Stimulated activated memory B cell treated with anti-CD40 and anti-IgM and Interleukin-4, amounts not matched to agents 10 μg/mL and 1 μg/mL and 100 μg/mL, for 72 hours (primary cell): ENCODE results near the gene DDX21.
"Not testable (repeated sequence)": the region's sequence is repeated elsewhere in the genome, so short reads cannot be mapped to it uniquely, and the experiment has no call there.

Source experiments
- ATAC-seq: fragments of 150-1000 bp; cut with Tn5 transposase; 2 replicates; pipeline ENCODE4 v1.10.0; 2021
- H3K27ac Mint-ChIP-seq: one replicate; pipeline ENCODE4 v1.8.0; 2022; ENCODE audit warnings: mild to moderate bottlenecking, mixed read lengths
- H3K27me3 Mint-ChIP-seq: one replicate; pipeline ENCODE4 v1.8.0; 2022; ENCODE audit warnings: mixed read lengths
- H3K36me3 Mint-ChIP-seq: one replicate; pipeline ENCODE4 v1.8.0; 2022; ENCODE audit warnings: mixed read lengths
- H3K4me1 Mint-ChIP-seq: one replicate; pipeline ENCODE4 v1.8.0; 2022; ENCODE audit warnings: mixed read lengths
- H3K4me3 Mint-ChIP-seq: one replicate; pipeline ENCODE4 v1.8.0; 2022; ENCODE audit warnings: mild to moderate bottlenecking, moderate library complexity, mixed read lengths
- H3K9me3 Mint-ChIP-seq: one replicate; pipeline ENCODE4 v1.8.0; 2022; ENCODE audit warnings: mixed read lengths

The DDX21 gene

DNA sequence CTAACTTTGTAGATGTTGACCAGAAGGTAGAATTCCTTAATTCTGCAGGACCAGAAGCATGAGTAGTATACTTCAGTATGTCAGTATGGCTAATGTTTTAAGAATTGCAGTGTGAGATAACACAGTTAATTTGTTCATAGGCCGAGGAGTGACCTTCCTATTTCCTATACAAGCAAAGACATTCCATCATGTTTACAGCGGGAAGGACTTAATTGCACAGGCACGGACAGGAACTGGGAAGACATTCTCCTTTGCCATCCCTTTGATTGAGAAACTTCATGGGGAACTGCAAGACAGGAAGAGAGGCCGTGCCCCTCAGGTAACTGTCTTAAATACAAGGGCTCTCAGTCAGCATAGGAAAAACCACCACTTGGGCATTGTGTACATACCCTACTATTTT is 7.2 kb downstream of the DDX21 start:
- no peak overlapping the region for H3K4me3 Mint-ChIP-seq
- H3K4me1 Mint-ChIP-seq, result peaks cover 27% of the 10 kb centered on the region
- H3K36me3 Mint-ChIP-seq, result peaks cover 39% of the 10 kb centered on the region
- no peaks in the 10 kb centered on the region for H3K9me3 Mint-ChIP-seq
- H3K27me3 Mint-ChIP-seq, result no peaks in the 10 kb centered on the region
- no peak for ATAC-seq
- no peak overlapping the region for H3K27ac Mint-ChIP-seq

DNA sequence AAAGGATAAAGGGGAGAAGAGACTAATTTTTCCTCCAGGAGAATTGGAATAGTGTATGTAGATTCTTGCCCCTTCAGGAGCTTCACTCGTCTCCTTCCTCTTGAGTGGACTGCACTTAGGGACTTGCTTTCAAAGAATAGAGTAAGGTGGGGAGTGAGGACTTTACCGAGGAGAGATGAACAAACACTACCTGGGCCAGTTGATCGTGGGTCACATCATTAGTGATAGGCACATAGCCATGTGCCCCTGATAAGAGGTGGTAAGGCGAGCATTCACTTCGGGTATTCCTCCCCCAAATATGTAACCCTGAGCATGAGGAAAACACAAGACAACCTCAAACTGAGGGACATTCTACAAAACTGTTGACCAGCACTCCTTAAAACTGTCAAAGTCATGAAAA is 18.0 kb downstream of the DDX21 start:
- Mint-ChIP-seq H3K4me1 (no peaks in the 10 kb centered on the region), H3K9me3 (no peaks in the 10 kb centered on the region), H3K4me3 (no peak overlapping the region), H3K36me3 (peaks cover 69% of the 10 kb centered on the region), H3K27ac (peak overlapping the region; percentile 32), H3K27me3 (no peaks in the 10 kb centered on the region)
- no peak for ATAC-seq

DNA sequence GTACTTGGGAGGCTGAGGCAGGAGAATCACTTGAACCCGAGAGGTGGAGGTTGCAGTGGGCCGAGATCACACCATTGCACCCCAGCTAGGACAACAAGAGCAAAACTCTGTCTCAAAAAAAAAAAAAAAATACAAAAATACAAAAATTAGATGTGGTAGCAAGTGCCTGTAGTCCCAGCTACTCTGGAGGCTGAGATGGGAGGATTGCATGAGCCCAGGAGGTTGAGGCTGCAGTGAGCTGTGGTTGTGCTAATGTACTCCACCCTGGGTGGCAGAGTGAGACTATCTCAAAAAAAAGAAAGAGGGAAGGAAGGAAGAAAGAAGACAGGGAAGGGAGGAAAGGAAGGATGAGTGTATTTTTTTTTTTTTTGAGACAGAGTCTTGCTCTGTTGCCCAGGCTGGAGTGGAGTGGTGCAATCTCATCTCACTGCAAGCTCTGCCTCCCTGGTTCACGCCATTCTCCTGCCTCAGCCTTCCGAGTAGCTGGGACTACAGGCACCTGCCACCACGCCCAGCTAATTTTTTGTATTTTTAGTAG is 20.0 kb downstream of the DDX21 start:
- peaks cover 78% of the 10 kb centered on the region for H3K36me3 Mint-ChIP-seq
- not testable (repeated sequence) for H3K4me1 Mint-ChIP-seq, H3K27ac Mint-ChIP-seq, H3K4me3 Mint-ChIP-seq, H3K27me3 Mint-ChIP-seq, ATAC-seq, H3K9me3 Mint-ChIP-seq

DNA sequence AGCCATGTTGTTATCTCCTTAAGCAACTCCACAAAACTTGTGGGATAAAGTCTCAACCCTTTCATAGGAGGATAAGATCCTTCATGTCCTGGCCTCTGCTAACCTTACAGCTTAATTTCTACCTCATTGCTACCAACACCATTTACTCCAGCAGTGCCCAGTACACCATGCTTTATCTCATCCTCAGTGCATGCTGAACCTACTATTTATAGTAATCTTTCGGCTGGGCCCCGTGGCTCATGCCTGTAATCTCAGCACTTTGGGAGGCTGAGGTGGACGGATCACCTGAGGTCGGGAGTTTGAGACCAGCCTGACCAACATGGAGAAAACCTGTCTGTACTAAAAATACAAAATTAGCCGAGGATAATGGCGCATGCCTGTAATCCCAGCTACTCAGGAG is 23.8 kb downstream of the DDX21 start:
- not testable (repeated sequence) for H3K4me3 Mint-ChIP-seq, H3K9me3 Mint-ChIP-seq, H3K27me3 Mint-ChIP-seq, H3K4me1 Mint-ChIP-seq, H3K27ac Mint-ChIP-seq, ATAC-seq
- peaks cover 70% of the 10 kb centered on the region for H3K36me3 Mint-ChIP-seq

DNA sequence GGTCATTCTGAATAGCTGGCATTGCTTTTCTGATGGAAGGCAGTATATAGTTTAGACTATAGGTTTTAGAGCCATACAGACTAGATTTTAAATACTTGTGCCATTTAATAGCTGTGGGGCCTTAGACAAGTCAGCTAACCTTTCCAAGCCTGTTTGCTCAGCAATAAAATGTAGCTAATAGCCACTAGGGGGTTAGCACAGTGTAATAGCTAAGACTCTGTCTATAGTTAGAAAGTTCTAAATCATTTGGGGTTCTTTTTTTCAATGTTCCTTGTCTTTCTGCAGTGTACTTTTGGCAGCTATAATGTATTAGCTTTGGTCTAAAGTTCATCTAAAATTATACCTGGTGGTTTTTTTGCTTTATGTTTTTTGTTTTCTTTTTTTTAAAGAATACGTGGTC is 25.1 kb downstream of the DDX21 start:
- H3K36me3 Mint-ChIP-seq, result peaks cover 65% of the 10 kb centered on the region
- H3K4me3 Mint-ChIP-seq, result no peak overlapping the region
- H3K4me1 Mint-ChIP-seq, result no peaks in the 10 kb centered on the region
- H3K27me3 Mint-ChIP-seq, result no peaks in the 10 kb centered on the region
- H3K9me3 Mint-ChIP-seq, result no peaks in the 10 kb centered on the region
- ATAC-seq, result no peak
- no peak overlapping the region for H3K27ac Mint-ChIP-seq

DNA sequence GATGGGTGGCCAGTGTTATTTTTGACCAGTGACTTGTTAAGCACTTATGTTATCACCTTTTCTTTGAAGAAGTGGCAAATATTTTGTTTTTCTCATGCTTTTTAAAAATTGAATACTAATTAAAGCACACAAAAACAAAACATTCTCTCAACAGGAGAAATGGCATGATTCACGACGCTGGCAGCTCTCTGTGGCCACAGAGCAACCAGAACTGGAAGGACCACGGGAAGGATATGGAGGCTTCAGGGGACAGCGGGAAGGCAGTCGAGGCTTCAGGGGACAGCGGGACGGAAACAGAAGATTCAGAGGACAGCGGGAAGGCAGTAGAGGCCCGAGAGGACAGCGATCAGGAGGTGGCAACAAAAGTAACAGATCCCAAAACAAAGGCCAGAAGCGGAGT is 26.4 kb downstream of the DDX21 start:
- Mint-ChIP-seq H3K27me3 (no peaks in the 10 kb centered on the region), H3K4me1 (peaks cover 6% of the 10 kb centered on the region), H3K9me3 (no peaks in the 10 kb centered on the region), H3K27ac (no peak overlapping the region), H3K4me3 (no peak overlapping the region), H3K36me3 (peaks cover 55% of the 10 kb centered on the region)
- ATAC-seq, result no peak

DNA sequence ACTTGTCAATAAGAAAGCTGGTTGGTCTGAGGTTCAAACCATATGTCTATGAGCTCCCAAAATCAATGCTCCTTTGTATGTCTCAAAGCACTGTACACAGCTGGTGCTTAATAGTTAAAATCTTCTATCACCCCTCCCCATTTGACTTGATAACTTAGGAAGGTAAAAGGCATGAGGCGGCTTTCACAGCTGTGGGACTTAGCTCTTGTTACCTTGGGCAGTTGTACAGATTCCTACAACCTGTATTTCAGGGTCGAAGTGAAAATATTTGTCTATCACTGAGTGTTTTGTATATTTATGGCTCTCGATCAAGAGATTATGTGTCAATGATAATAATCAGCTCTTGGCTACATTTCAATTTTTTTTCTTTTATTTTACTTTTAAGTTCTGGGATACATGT is 31.6 kb downstream of the DDX21 start:
- H3K27ac Mint-ChIP-seq, result no peak overlapping the region
- no peak for ATAC-seq
- H3K4me1 Mint-ChIP-seq, result peaks cover 31% of the 10 kb centered on the region
- H3K4me3 Mint-ChIP-seq, result no peak overlapping the region
- H3K36me3 Mint-ChIP-seq, result peaks cover 20% of the 10 kb centered on the region
- no peaks in the 10 kb centered on the region for H3K9me3 Mint-ChIP-seq
- H3K27me3 Mint-ChIP-seq, result no peaks in the 10 kb centered on the region

DNA sequence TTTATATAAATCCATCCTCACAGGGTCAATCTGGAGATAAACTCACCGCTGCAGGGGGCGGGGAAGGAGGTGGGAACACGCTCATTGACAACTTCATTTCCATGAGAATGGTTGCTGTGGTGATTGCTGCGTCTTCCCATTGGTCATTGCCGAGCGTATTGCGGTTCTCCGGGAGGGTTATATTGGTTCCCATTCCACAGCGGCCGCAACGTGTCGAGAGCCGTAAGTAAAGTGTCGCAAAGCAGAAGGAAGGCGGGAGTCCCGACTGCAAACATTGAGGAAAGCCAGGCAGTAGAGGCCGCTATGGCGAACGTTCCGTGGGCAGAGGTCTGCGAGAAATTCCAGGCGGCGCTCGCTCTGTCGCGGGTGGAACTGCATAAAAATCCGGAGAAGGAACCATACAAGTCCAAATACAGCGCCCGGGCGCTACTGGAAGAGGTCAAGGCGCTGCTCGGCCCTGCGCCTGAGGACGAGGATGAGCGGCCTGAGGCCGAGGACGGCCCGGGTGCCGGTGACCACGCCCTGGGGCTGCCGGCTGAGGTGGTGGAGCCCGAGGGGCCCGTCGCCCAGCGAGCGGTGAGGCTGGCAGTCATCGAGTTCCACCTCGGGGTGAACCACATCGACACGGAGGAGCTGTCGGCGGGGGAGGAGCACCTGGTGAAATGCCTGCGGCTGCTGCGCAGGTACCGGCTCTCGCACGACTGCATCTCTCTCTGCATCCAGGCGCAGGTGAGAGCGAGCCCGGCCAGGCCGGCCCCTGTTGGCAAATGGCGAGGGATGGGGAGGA is 32.8 kb downstream of the DDX21 start, which contains the start of gene KIFBP:
Gene KIFBP, plus strand, starts transcription at position 274 of the 787 bp plus-strand sequence. Its CDS starts 30 bp downstream, at position 304.
- peaks cover 40% of the 10 kb centered on the region for H3K4me1 Mint-ChIP-seq
- no peaks in the 10 kb centered on the region for H3K27me3 Mint-ChIP-seq
- peak within 1 kb of the TSS; percentile 83 for H3K27ac Mint-ChIP-seq
- H3K36me3 Mint-ChIP-seq, result peaks cover 11% of the 10 kb centered on the region
- peak; percentile 93 for ATAC-seq
- H3K9me3 Mint-ChIP-seq, result no peaks in the 10 kb centered on the region
- peak within 1 kb of the TSS; percentile 99 for H3K4me3 Mint-ChIP-seq

DNA sequence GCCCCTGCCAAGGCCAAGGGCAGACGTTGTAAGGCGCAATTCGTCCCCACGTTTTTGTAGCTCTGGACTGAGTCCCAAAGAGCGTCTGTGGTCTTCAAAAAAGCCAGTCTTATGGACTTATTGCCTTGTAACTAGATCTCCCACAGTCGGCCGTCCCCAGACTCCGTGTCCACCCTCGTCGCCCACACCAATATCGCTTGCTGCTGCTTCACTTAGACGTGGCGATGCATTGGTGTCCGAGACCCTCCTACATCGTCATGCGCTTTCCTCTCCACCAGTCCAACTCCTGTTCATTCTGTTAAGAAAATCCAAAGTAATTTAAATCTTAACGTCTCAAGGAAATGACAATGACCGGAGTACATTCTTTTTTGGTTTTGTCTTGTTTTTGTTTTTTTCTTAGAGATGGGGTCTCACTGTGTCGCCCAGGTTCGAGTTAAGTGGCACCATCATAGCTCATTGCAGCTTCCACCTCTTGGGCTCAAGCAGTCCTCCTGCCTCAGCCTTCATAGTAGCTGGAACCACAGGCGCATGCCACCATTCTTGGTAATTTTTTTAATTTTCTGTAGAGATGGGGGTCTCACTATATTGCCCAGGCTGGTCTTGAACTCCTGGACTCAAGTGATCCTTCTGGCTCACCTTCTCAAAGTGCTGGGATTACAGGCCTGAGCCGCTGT is 33.5 kb downstream of the DDX21 start:
- no peak for ATAC-seq
- Mint-ChIP-seq H3K4me1 (peaks cover 40% of the 10 kb centered on the region), H3K27me3 (no peaks in the 10 kb centered on the region), H3K27ac (peak overlapping the region; percentile 83), H3K4me3 (peak overlapping the region; percentile 99), H3K36me3 (peaks cover 6% of the 10 kb centered on the region), H3K9me3 (no peaks in the 10 kb centered on the region)

DNA sequence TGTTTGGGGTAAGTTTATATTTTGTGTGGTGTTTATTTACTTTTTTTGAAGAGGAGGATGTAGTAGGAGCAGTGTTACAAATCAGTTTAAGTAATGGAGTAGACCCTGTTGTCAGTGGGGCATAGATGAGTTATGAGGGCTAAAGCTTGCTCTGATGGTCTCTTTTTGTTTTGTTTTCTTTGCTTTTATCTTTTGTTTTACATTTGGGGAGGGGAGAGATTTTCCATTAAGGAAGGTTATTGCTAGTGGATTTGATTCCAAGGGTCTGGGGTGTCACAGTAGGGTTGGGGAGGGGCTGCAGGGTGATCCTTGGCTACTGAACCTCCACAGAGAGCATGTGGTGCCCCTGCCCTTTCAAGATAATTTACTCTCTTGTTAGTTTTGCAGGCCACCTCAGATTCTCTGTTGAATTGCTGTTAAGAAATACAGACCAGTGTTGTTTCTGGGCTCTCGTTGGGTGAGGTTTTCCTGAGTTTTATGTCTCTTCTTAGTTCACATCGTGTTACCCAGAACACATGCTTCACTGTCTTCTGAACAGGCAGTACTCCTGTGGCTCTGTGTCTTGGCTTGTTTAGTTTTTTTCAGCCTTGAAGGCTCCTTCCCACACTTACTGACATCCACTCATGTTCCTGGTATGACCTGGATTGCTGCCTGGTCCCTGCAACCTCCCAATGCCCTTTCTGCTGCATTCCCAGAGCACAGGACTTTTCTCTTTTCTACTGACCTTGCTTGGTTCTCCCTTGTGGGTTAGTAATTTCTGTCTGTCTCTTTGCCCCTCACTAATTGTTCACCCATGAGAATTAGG is 36.9 kb downstream of the DDX21 start:
- Mint-ChIP-seq H3K4me3 (no peak overlapping the region), H3K36me3 (no peaks in the 10 kb centered on the region), H3K4me1 (peaks cover 44% of the 10 kb centered on the region), H3K27ac (no peak overlapping the region), H3K27me3 (no peaks in the 10 kb centered on the region), H3K9me3 (no peaks in the 10 kb centered on the region)
- ATAC-seq, result no peak

DNA sequence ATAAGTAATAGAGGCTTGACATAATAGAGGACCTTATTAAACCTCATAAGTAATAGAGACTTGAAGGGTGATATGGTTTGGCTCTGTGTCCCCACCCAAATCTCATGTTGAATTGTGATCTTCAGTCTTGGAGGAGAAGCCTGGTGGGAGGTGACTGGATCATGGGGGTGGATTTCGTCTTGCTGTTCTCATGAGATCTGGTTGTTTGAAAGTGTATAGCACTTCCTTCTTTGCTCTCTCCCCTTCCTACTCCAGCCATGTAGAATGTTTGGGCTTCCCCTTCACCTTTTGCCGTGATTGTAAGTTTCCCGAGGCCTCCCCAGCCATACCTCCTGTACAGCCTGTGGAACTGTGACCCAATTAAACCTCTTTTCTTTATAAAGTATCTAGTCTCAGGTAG is 41.2 kb downstream of the DDX21 start:
- Mint-ChIP-seq H3K4me3 (peak overlapping the region; percentile 13), H3K27ac (peak overlapping the region; percentile 38), H3K36me3 (peaks cover 6% of the 10 kb centered on the region), H3K4me1 (peaks cover 23% of the 10 kb centered on the region), H3K27me3 (no peaks in the 10 kb centered on the region), H3K9me3 (no peaks in the 10 kb centered on the region)
- ATAC-seq, result peak; percentile 12

DNA sequence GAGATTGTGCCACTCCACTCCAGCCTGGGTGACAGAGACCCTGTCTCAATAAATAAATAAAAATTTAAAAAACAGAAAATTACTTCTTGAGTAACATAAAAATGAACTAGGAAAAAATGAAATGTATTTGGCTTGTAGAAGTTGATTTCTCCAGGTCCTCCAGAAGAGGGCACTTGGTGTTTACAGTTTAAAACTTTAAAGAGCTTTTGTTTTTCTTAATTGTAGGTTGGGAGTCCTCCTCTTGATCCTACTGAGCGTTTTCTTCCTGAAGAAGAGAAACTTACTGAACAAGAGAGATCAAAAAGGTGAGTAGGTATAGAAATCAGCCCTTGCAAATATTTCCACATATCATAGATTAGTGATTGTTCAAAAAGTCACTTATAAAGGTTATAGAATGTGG is 48.9 kb downstream of the DDX21 start:
- Mint-ChIP-seq H3K27ac (no peak overlapping the region), H3K36me3 (peaks cover 6% of the 10 kb centered on the region), H3K4me1 (no peaks in the 10 kb centered on the region), H3K27me3 (no peaks in the 10 kb centered on the region), H3K9me3 (no peaks in the 10 kb centered on the region), H3K4me3 (no peak overlapping the region)
- no peak for ATAC-seq

DNA sequence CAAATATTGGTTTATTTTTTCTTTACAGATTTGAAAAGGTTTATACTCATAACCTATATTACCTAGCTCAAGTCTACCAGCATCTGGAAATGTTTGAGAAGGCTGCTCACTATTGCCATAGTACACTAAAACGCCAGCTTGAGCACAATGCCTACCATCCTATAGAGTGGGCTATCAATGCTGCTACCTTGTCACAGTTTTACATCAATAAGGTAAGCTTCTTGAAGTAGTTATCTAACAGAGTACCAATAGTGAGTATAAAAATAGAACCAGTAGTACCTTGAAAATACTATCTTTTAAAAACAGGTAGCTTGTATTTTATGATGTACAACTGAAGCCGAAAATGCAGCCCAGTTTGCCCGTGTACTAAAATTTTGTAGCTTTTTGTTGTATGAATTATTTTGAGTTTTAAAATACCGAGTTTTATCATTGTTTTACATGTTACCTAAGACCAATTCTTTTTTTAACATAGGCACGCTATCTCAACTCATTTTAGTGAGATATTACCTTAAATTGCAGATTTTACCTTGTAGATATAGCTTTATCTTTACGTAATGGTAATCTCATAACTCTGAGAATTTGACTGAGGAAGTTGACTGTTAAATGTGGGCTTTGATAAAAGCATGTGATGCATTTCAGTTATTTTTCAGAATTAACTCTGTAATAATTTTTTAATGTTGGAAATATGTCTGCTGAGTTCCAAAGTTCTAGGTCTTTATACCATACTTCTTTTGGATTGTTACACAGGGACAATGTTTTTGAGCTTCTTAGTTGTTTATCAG is 49.9 kb downstream of the DDX21 start:
- H3K9me3 Mint-ChIP-seq, result no peaks in the 10 kb centered on the region
- no peak for ATAC-seq
- H3K36me3 Mint-ChIP-seq, result peaks cover 12% of the 10 kb centered on the region
- H3K4me3 Mint-ChIP-seq, result no peak overlapping the region
- H3K27me3 Mint-ChIP-seq, result no peaks in the 10 kb centered on the region
- no peaks in the 10 kb centered on the region for H3K4me1 Mint-ChIP-seq
- no peak overlapping the region for H3K27ac Mint-ChIP-seq

DNA sequence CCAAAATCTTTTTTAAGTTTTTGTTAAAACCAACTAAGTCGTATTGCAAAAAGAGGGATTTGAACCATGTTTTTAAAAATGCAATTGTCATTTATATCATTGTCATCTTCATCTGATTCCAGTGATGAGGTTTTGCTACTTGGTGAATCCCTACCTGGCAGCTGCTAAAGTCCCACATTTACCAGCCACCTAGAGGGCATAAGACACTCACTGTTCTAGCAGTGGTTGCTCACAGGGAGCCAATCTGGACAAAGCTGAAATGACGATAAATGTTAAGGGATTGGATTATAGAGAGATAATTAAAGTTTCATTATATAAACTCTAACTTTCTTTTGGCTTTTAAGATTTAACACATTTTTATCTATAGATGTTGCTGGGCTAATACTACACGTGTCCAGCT is 51.3 kb downstream of the DDX21 start:
- no peak for ATAC-seq
- Mint-ChIP-seq H3K9me3 (no peaks in the 10 kb centered on the region), H3K4me3 (no peak overlapping the region), H3K4me1 (no peaks in the 10 kb centered on the region), H3K27ac (no peak overlapping the region), H3K36me3 (peaks cover 9% of the 10 kb centered on the region), H3K27me3 (no peaks in the 10 kb centered on the region)

DNA sequence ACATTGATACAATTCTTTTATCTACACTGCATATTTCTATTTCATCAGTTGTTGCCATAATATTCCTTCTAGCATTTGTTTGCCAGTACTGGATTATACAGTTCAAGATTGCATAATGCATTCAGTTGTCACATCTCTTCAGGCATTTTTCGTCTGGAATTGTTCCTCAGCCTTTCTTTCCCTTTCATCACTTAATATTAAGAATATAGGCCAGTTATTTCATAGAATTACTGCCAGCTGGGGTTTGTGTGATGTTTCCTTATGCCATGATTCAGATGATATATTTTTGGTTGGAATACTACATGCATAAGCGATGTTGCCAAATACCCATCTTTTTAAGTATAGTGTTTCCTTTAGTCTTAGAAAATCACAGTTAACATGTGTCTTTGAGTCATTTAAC is 53.4 kb downstream of the DDX21 start:
- Mint-ChIP-seq H3K27me3 (no peaks in the 10 kb centered on the region), H3K27ac (no peak overlapping the region), H3K9me3 (no peaks in the 10 kb centered on the region), H3K4me1 (no peaks in the 10 kb centered on the region), H3K4me3 (no peak overlapping the region), H3K36me3 (peaks cover 25% of the 10 kb centered on the region)
- ATAC-seq, result no peak
